Measurements from ENCODE around the gene SSTR4.

The SSTR4 gene

DNA sequence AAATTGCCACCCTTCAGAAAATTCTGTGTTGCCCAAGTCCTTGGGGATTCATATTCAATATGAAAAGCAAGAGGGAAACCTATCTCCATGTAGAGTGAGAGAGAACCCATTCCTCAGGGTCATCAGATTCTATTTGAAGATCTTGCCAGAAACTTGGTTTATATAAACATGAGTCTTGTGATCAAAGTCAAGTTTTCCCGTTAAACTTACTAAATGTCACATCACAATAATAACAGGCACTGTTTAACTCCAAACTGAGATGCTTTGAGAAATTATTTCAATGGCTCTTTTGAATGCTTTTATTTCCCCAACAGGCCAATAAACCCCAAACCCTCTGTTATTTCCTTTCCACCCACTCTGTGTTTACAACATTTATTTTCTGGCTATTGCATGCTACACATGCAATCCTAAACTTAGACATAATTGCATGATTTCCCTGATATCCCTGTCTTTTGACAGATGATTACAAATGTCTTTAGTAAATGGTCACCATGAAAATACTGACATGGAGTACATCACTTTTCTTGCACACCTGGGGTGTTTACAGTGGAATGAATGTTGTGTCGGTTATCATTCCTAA, 31.1 kb upstream of the SSTR4 start:
- no peaks in the 10 kb centered on the region for H3K4me1 ChIP-seq (ENCODE audit: control insufficient read depth, insufficient read depth, low read length)
- no peaks in the 10 kb centered on the region for H3K27me3 ChIP-seq (ENCODE audit: control insufficient read depth, insufficient read depth, low read length, poor library complexity, severe bottlenecking)
- H3K9me3 ChIP-seq (ENCODE audit: control insufficient read depth, low read length): no peaks in the 10 kb centered on the region
- H3K27ac ChIP-seq (ENCODE audit: insufficient read depth, low read depth, low read length, poor library complexity, severe bottlenecking): no peak overlapping the region
- no peaks in the 10 kb centered on the region for H3K36me3 ChIP-seq (ENCODE audit: control insufficient read depth, insufficient read depth, low read length)
- 95 to 96% methylated on average over 2 of the region's 2 CpGs for WGBS, 2 experiments
- H3K4me3 ChIP-seq (ENCODE audit: insufficient read depth, low read depth, low read length): no peak overlapping the region

DNA sequence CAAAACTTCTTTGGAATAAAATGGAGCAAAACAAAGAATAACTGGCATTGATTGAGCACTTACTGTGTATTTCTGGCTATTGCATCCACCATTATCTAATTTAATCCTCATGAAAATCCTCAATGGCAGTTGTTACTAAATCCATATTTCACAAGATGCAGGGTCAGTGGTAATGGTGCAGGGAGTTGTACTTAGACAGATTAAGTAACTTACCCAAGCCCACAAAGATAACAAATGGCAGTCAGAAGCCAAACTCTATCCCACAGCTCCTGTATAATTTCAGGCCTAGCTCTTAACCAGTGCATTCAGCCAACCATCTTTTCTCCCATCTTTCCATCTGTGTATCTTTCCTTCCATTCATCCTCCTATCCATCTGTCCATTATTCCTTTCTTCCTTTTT, 29.3 kb upstream of the SSTR4 start:
- H3K9me3 ChIP-seq (ENCODE audit: control insufficient read depth, low read length): no peaks in the 10 kb centered on the region

DNA sequence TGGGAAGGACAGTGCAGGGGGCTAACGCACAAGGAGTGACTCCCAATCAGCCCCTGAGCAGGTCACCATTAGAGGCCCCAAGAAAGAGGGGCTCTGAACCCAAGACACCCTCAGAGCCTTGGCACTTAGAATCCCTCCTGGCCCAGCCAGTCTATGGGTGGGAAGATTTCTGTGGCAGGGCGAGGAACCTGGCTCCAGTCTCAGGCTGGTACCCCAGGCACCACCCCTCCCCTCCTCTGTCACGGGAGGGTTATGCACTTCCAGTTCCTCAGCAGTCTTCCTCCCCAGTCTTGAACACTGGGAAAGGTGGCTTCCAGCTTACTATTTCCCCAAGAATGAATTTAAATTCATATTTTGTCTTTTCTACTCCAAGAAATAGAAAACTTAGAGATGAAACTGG, 27.6 kb upstream of the SSTR4 start:
- Histone ChIP-seq H3K4me1 (ENCODE audit: control insufficient read depth, insufficient read depth, low read length) (no peaks in the 10 kb centered on the region), H3K4me3 (ENCODE audit: insufficient read depth, low read depth, low read length) (no peak overlapping the region), H3K27me3 (ENCODE audit: control insufficient read depth, insufficient read depth, low read length, poor library complexity, severe bottlenecking) (no peaks in the 10 kb centered on the region), H3K27ac (ENCODE audit: insufficient read depth, low read depth, low read length, poor library complexity, severe bottlenecking) (no peak overlapping the region), H3K9me3 (ENCODE audit: control insufficient read depth, low read length) (no peaks in the 10 kb centered on the region), H3K36me3 (ENCODE audit: control insufficient read depth, insufficient read depth, low read length) (no peaks in the 10 kb centered on the region)
- 83 to 84% methylated on average over 3 of the region's 3 CpGs for WGBS, 2 experiments

More for the DNA sequence above, 29.3 kb upstream of the SSTR4 start:
- Histone ChIP-seq H3K4me3 (ENCODE audit: insufficient read depth, low read depth, low read length) (no peak overlapping the region), H3K36me3 (ENCODE audit: control insufficient read depth, insufficient read depth, low read length) (no peaks in the 10 kb centered on the region), H3K27me3 (ENCODE audit: control insufficient read depth, insufficient read depth, low read length, poor library complexity, severe bottlenecking) (no peaks in the 10 kb centered on the region), H3K4me1 (ENCODE audit: control insufficient read depth, insufficient read depth, low read length) (no peaks in the 10 kb centered on the region), H3K27ac (ENCODE audit: insufficient read depth, low read depth, low read length, poor library complexity, severe bottlenecking) (no peak overlapping the region)

DNA sequence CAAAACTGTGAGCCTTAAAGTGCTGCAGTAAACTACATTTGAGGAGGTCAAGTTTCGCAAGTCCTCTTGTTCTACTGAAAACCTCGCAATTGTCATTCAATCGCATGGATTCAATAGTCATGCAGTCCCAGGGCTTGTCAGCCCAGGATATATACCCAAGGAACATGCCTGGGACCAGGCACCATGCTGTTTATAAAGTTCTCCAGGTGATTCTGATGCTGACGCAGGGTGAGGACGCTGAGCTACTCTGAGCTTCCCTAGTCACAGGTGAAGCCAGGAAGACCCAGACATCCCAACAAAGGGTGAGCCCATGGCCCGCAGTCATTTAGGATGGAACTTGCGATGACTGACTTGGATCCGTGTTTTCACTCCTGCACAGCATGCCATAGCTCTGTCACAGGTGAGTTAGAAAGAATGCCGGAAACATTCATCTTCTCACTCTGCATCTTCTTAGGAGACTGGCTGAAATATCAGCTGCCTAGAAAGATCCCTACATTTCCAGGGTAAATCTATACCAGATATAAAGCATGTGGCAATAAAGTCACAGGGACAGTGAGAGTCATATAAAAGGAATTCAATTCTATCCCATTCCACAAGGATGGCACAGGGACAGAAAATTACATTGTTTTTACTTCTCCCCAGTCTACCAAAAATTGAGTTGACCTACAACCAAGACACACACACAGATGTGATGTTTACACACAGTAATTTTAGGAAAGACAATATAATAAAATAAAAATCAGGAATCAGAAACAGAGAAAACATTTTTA, 27.0 kb upstream of the SSTR4 start:
- Histone ChIP-seq H3K27me3 (ENCODE audit: control insufficient read depth, insufficient read depth, low read length, poor library complexity, severe bottlenecking) (no peaks in the 10 kb centered on the region), H3K9me3 (ENCODE audit: control insufficient read depth, low read length) (no peaks in the 10 kb centered on the region), H3K27ac (ENCODE audit: insufficient read depth, low read depth, low read length, poor library complexity, severe bottlenecking) (no peak overlapping the region), H3K4me3 (ENCODE audit: insufficient read depth, low read depth, low read length) (no peak overlapping the region), H3K4me1 (ENCODE audit: control insufficient read depth, insufficient read depth, low read length) (no peaks in the 10 kb centered on the region), H3K36me3 (ENCODE audit: control insufficient read depth, insufficient read depth, low read length) (no peaks in the 10 kb centered on the region)
- 87 to 89% methylated on average over 9 of the region's 9 CpGs for WGBS, 2 experiments

DNA sequence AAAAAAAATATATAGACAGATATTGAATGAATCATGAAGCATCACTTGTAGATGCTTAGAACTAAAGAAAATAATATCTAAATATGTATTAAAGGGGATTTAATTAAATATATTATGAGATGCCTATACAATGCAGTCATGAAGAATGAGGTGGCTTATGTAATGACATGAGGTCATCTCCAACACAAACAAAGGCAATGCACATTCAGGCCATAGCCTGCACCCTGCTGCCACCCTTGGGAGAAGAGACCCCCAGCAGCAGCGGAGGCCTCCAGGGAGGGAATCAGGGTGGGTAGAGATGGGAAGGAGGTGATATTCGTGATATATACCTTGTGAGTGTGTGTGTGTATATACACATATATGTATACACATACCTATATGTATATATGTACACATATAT, 26.4 kb upstream of the SSTR4 start:
- Histone ChIP-seq H3K27ac (ENCODE audit: insufficient read depth, low read depth, low read length, poor library complexity, severe bottlenecking) (no peak overlapping the region), H3K4me1 (ENCODE audit: control insufficient read depth, insufficient read depth, low read length) (no peaks in the 10 kb centered on the region), H3K27me3 (ENCODE audit: control insufficient read depth, insufficient read depth, low read length, poor library complexity, severe bottlenecking) (no peaks in the 10 kb centered on the region), H3K4me3 (ENCODE audit: insufficient read depth, low read depth, low read length) (no peak overlapping the region), H3K36me3 (ENCODE audit: control insufficient read depth, insufficient read depth, low read length) (no peaks in the 10 kb centered on the region), H3K9me3 (ENCODE audit: control insufficient read depth, low read length) (no peaks in the 10 kb centered on the region)
- 100% methylated on average over 1 of the region's 2 CpGs for WGBS, 2 experiments

DNA sequence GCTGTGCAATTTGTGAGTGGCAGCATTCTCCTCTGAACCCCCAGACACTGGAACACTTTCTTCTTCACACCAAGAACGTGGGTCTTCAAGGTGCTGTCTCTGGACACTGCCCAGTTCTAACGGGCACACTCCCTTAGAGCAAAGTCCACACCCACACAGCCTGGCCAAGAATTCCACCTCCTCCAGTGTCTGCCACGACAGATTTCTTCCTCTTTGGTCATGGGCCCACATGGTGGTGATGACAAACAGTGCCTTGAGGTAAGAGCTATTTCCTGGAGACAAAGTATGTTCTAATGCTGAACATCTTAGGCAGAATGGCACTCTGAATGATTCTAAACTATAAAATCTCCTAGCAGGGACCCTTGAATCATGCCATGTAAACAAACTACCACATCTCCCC, 25.5 kb upstream of the SSTR4 start:
- 91 to 97% methylated on average over 3 of the region's 3 CpGs for WGBS, 2 experiments
- Histone ChIP-seq H3K4me3 (ENCODE audit: insufficient read depth, low read depth, low read length) (no peak overlapping the region), H3K27ac (ENCODE audit: insufficient read depth, low read depth, low read length, poor library complexity, severe bottlenecking) (no peak overlapping the region), H3K9me3 (ENCODE audit: control insufficient read depth, low read length) (no peaks in the 10 kb centered on the region), H3K36me3 (ENCODE audit: control insufficient read depth, insufficient read depth, low read length) (no peaks in the 10 kb centered on the region), H3K4me1 (ENCODE audit: control insufficient read depth, insufficient read depth, low read length) (no peaks in the 10 kb centered on the region), H3K27me3 (ENCODE audit: control insufficient read depth, insufficient read depth, low read length, poor library complexity, severe bottlenecking) (no peaks in the 10 kb centered on the region)

DNA sequence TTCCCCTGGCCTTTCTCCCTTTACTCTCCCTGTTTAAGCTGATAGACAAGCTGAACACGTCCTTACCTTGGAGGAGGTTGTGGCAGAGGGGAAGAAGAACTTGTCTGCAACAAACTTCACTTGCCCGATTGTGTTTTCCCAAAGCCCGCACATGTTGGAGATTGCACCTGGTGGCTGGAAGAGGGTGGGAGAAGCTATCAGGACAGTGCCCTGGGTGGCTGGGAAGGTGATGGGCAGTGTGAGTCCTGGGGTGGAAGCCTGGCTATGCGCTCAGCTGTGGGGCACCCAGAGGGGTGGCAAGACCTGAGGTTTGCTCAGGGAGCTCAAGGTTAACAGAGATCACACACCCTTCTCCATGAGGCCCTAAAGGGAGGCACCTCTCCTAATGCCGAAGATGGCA, 25.0 kb upstream of the SSTR4 start:
- WGBS, 2 experiments: 90 to 92% methylated on average over 4 of the region's 5 CpGs
- Histone ChIP-seq H3K27ac (ENCODE audit: insufficient read depth, low read depth, low read length, poor library complexity, severe bottlenecking) (no peak overlapping the region), H3K4me3 (ENCODE audit: insufficient read depth, low read depth, low read length) (no peak overlapping the region), H3K4me1 (ENCODE audit: control insufficient read depth, insufficient read depth, low read length) (no peaks in the 10 kb centered on the region), H3K36me3 (ENCODE audit: control insufficient read depth, insufficient read depth, low read length) (no peaks in the 10 kb centered on the region), H3K9me3 (ENCODE audit: control insufficient read depth, low read length) (no peaks in the 10 kb centered on the region), H3K27me3 (ENCODE audit: control insufficient read depth, insufficient read depth, low read length, poor library complexity, severe bottlenecking) (no peaks in the 10 kb centered on the region)

DNA sequence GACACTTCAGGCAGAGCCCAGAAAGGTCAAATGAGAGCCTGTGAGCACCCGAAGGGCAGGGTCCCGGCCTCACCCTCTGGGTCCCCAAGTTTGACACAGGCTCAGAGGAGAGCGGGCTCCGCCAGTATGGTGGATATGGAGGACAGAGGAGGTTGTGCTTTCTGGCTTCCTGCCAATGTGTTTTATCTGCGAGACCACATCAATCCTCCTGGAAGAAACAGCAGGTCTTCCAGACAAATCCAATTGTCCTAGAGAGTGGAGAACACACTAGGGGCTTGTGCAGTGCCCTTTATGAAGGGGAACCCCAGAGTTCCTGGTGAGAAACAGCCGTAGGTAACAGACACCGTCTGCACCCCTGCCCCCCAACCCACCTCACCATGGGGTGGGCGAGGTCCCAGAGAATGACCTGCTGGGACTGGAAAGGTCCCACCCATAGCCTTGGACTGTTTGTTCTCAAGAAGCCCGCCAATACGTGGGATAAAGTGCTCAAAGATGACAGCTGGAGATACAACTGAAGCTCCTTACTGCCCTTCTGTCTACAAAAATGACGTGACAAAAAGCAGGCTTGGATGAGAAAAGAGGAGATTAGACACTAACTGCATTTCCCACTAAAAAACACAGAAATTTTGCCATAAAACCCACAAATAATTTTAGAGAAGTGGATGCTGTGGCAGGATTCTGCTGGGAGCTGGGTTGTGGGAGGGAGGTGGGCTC, 23.9 kb upstream of the SSTR4 start:
- H3K9me3 ChIP-seq (ENCODE audit: control insufficient read depth, low read length): no peaks in the 10 kb centered on the region
- no peak overlapping the region for H3K4me3 ChIP-seq (ENCODE audit: insufficient read depth, low read depth, low read length)
- H3K27me3 ChIP-seq (ENCODE audit: control insufficient read depth, insufficient read depth, low read length, poor library complexity, severe bottlenecking): no peaks in the 10 kb centered on the region
- no peak overlapping the region for H3K27ac ChIP-seq (ENCODE audit: insufficient read depth, low read depth, low read length, poor library complexity, severe bottlenecking)
- no peaks in the 10 kb centered on the region for H3K36me3 ChIP-seq (ENCODE audit: control insufficient read depth, insufficient read depth, low read length)
- 91 to 93% methylated on average over 11 of the region's 11 CpGs for WGBS, 2 experiments
- H3K4me1 ChIP-seq (ENCODE audit: control insufficient read depth, insufficient read depth, low read length): no peaks in the 10 kb centered on the region

DNA sequence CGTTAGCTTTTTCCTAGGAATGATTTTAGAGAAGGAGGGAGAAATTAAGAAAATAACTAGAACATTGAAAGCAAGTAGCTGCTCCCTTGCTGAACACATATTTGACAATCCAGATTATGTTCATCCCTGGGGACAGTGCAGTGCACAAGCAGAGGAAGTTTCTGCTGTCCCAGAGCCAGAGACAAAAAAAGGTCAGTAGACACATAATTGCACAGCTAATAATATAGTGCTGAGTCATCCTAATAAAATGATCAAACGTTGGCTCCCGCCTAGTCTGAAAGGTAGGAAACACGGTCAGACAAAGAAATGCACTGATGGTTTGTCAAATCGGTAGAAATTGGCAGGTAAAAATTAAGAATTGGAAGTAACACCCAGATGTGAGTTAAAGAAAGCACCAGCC, 21.7 kb upstream of the SSTR4 start:
- 93 to 94% methylated on average over 5 of the region's 5 CpGs for WGBS, 2 experiments
- Histone ChIP-seq H3K9me3 (ENCODE audit: control insufficient read depth, low read length) (no peaks in the 10 kb centered on the region), H3K4me1 (ENCODE audit: control insufficient read depth, insufficient read depth, low read length) (no peaks in the 10 kb centered on the region), H3K4me3 (ENCODE audit: insufficient read depth, low read depth, low read length) (no peak overlapping the region), H3K36me3 (ENCODE audit: control insufficient read depth, insufficient read depth, low read length) (no peaks in the 10 kb centered on the region), H3K27me3 (ENCODE audit: control insufficient read depth, insufficient read depth, low read length, poor library complexity, severe bottlenecking) (no peaks in the 10 kb centered on the region), H3K27ac (ENCODE audit: insufficient read depth, low read depth, low read length, poor library complexity, severe bottlenecking) (no peak overlapping the region)

DNA sequence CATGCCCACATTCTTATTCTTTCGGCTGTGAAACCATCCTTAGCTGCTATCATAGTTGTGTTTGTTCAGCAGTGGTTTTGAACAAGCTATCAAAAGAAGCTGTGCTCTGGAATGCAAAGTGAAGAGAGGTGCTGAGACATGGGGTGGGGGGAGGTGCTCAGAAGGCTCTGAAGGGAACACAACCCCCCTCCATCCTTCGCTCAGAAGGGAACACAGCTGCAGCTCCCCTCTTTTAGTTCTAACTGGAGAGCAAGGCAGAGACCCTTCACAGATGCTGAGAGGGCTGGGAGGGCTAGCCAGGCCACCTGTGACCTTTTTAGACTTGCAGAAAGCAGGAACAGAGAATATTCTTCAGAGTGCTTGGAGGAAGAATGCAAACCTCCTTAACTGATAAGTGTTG, 17.6 kb upstream of the SSTR4 start:
- Histone ChIP-seq H3K9me3 (ENCODE audit: control insufficient read depth, low read length) (no peaks in the 10 kb centered on the region), H3K4me1 (ENCODE audit: control insufficient read depth, insufficient read depth, low read length) (no peaks in the 10 kb centered on the region), H3K27ac (ENCODE audit: insufficient read depth, low read depth, low read length, poor library complexity, severe bottlenecking) (no peak overlapping the region), H3K36me3 (ENCODE audit: control insufficient read depth, insufficient read depth, low read length) (no peaks in the 10 kb centered on the region), H3K27me3 (ENCODE audit: control insufficient read depth, insufficient read depth, low read length, poor library complexity, severe bottlenecking) (no peaks in the 10 kb centered on the region), H3K4me3 (ENCODE audit: insufficient read depth, low read depth, low read length) (no peak overlapping the region)
- 92 to 97% methylated on average over 2 of the region's 2 CpGs for WGBS, 2 experiments

Measured in ectodermal cell (in vitro differentiated cells).